HEK293 (cell line): ENCODE results near the gene SLC5A10.

Source experiments
- CTCF ChIA-PET: fragments of 350-600 bp; formaldehyde crosslinking; extraction: SDS; loops from one replicate; lab custom pipeline; 2021; ENCODE audit warnings: antibody characterized with exemption; lab: Yijun Ruan, JAX
- POLR2A ChIA-PET: fragments of 300-600 bp; formaldehyde crosslinking; extraction: SDS; loops from one replicate; lab custom pipeline; 2020; ENCODE audit warnings: antibody characterized with exemption, inconsistent platforms; lab: Yijun Ruan, JAX
- H3K27ac ChIP-seq: fragments of 200-500 bp; sonication (Bioruptor generic); 2 replicates; pipeline ENCODE4 v1.5.1; 2014; ENCODE audit warnings: low read depth, low read length, control low read depth, inconsistent platforms; ENCODE audit errors: extremely low read depth
- H3K36me3 ChIP-seq, 2 experiments: fragments of 200-500 bp in 1 of 2; sonication (Bioruptor generic) in 1 of 2; 1 replicate in 1 of 2; 2 replicates in 1 of 2; pipeline ENCODE4 v1.5.1; 2014 to 2017; ENCODE audit warnings: inconsistent platforms in 2 of 2, low read length in 2 of 2; ENCODE audit not compliant: control insufficient read depth in 2 of 2, insufficient read depth in 1 of 2
- H3K4me1 ChIP-seq: fragments of 200-500 bp; sonication (Bioruptor generic); 2 replicates; pipeline ENCODE4 v1.5.1; 2014; ENCODE audit warnings: mild to moderate bottlenecking, low read length, inconsistent platforms; ENCODE audit not compliant: control insufficient read depth, insufficient read depth
- H3K4me3 ChIP-seq: 2 replicates; pipeline ENCODE4 v1.5.1; 2011; ENCODE audit warnings: low read depth, mild to moderate bottlenecking, control low read depth, low read length, moderate library complexity
- H3K9me3 ChIP-seq: fragments of 200-500 bp; sonication (Bioruptor generic); 2 replicates; pipeline ENCODE4 v1.5.1; 2014; ENCODE audit warnings: low read depth, low read length, inconsistent platforms; ENCODE audit not compliant: control insufficient read depth, insufficient read depth
- KLF1 ChIP-seq: fragments of 450-650 bp; formaldehyde crosslinking; IDR thresholded peaks from 2 replicates; pipeline ENCODE4 v1.5.1; 2016; ENCODE audit warnings: missing biosample characterization, missing genetic modification characterization
- ZBTB21 ChIP-seq: fragments of 450-650 bp; formaldehyde crosslinking; IDR thresholded peaks from 2 replicates; pipeline ENCODE4 v1.5.1; 2017; ENCODE audit warnings: missing biosample characterization, missing genetic modification characterization
- ZFP3 ChIP-seq: fragments of 450-650 bp; formaldehyde crosslinking; IDR thresholded peaks from 2 replicates; pipeline ENCODE4 v1.5.1; 2016; ENCODE audit warnings: low read depth, missing biosample characterization, missing genetic modification characterization
- ZNF23 ChIP-seq: fragments of 450-650 bp; formaldehyde crosslinking; IDR thresholded peaks from 2 replicates; pipeline ENCODE4 v1.5.1; 2016; ENCODE audit warnings: missing biosample characterization, missing genetic modification characterization, borderline replicate concordance
- ZNF335 ChIP-seq: fragments of 450-650 bp; formaldehyde crosslinking; conservative IDR thresholded peaks from 2 replicates; pipeline ENCODE4 v1.5.1; 2016; ENCODE audit warnings: missing biosample characterization, missing genetic modification characterization
- ZNF341 ChIP-seq: fragments of 450-650 bp; formaldehyde crosslinking; IDR thresholded peaks from 2 replicates; pipeline ENCODE4; 2016; ENCODE audit warnings: low read depth, missing biosample characterization, missing genetic modification characterization
- ZNF514 ChIP-seq: fragments of 450-650 bp; formaldehyde crosslinking; IDR thresholded peaks from 2 replicates; pipeline ENCODE4 v1.5.1; 2016; ENCODE audit warnings: missing biosample characterization, missing genetic modification characterization
- ZNF530 ChIP-seq: fragments of 450-650 bp; formaldehyde crosslinking; IDR thresholded peaks from 2 replicates; pipeline ENCODE4 v1.5.1; 2016; ENCODE audit warnings: low read depth, missing biosample characterization, missing genetic modification characterization
- ZNF544 ChIP-seq: fragments of 450-650 bp; formaldehyde crosslinking; IDR thresholded peaks from 2 replicates; pipeline ENCODE4 v1.5.0; 2017; ENCODE audit warnings: missing biosample characterization, missing genetic modification characterization
- ZNF555 ChIP-seq: fragments of 450-650 bp; formaldehyde crosslinking; conservative IDR thresholded peaks from 2 replicates; pipeline ENCODE4 v1.5.1; 2017; ENCODE audit warnings: missing biosample characterization, mild to moderate bottlenecking, missing genetic modification characterization, inconsistent platforms
- ZNF561 ChIP-seq: fragments of 450-650 bp; IDR thresholded peaks from 2 replicates; pipeline ENCODE4 v1.5.1; 2018; ENCODE audit warnings: missing biosample characterization, missing genetic modification characterization, borderline replicate concordance
- ZNF624 ChIP-seq: fragments of 450-650 bp; formaldehyde crosslinking; IDR thresholded peaks from 2 replicates; pipeline ENCODE4 v1.5.1; 2017; ENCODE audit warnings: missing biosample characterization, missing genetic modification characterization
- ZNF626 ChIP-seq: fragments of 450-650 bp; sonication (Bioruptor Pico); formaldehyde crosslinking; IDR thresholded peaks from 2 replicates; pipeline ENCODE4 v1.5.1; 2018; ENCODE audit warnings: missing biosample characterization, missing genetic modification characterization, inconsistent platforms
- ZNF664 ChIP-seq: fragments of 450-650 bp; formaldehyde crosslinking; IDR thresholded peaks from 2 replicates; pipeline ENCODE4 v1.5.1; 2016; ENCODE audit warnings: missing biosample characterization, missing genetic modification characterization
- ZNF776 ChIP-seq: fragments of 450-650 bp; formaldehyde crosslinking; IDR thresholded peaks from 2 replicates; pipeline ENCODE4 v1.5.0; 2017; ENCODE audit warnings: missing biosample characterization, missing genetic modification characterization, borderline replicate concordance
- ZSCAN23 ChIP-seq: fragments of 450-650 bp; formaldehyde crosslinking; IDR thresholded peaks from 2 replicates; pipeline ENCODE4 v1.5.1; 2016; ENCODE audit warnings: missing biosample characterization, missing genetic modification characterization
- ZXDB ChIP-seq: fragments of 450-650 bp; formaldehyde crosslinking; IDR thresholded peaks from 2 replicates; pipeline ENCODE4 v1.5.1; 2016; ENCODE audit warnings: missing biosample characterization, missing genetic modification characterization
- TF ChIP-seq, protein P1 (sequence below): fragments of 450-650 bp; formaldehyde crosslinking; IDR thresholded peaks from 2 replicates; pipeline ENCODE4 v1.5.0; 2017; ENCODE audit warnings: missing biosample characterization, missing genetic modification characterization, borderline replicate concordance
- TF ChIP-seq, protein P2 (sequence below): fragments of 450-650 bp; formaldehyde crosslinking; optimal IDR thresholded peaks from 2 replicates; pipeline ENCODE3; 2016; ENCODE audit warnings: missing biosample characterization, mild to moderate bottlenecking, missing genetic modification characterization
- TF ChIP-seq, protein P3 (sequence below): fragments of 450-650 bp; formaldehyde crosslinking; IDR thresholded peaks from 2 replicates; pipeline ENCODE4 v1.5.1; 2017; ENCODE audit warnings: missing biosample characterization, mild to moderate bottlenecking, missing genetic modification characterization, moderate library complexity
- TF ChIP-seq, protein P4 (sequence below): fragments of 450-650 bp; formaldehyde crosslinking; IDR thresholded peaks from 2 replicates; pipeline ENCODE4 v1.5.1; 2016; ENCODE audit warnings: missing biosample characterization, missing genetic modification characterization
- TF ChIP-seq, protein P5 (sequence below): fragments of 450-650 bp; formaldehyde crosslinking; IDR thresholded peaks from 2 replicates; pipeline ENCODE4 v1.5.1; 2016; ENCODE audit warnings: missing biosample characterization, missing genetic modification characterization

The SLC5A10 gene

DNA sequence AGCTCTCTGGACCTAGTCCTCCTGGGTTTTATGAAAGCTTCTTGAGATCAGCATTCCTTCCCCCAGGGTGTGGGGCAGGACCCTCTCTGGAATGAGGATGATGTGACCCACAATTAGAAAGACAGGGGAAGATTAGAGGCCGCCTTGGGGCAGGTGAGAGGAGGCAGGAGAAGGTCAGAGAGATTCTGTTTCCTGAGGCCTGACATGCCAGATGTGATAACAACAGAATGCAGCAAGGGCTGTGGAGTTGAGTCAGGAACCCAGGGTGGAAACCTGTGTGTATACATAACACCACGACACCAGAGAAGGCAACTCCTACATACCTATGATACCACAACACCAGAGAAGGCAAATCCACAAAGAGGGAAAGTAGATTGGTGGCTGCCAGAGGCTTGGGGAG is 5.4 kb upstream of the SLC5A10 start (continued):
- TF ChIP-seq, protein P1, sequence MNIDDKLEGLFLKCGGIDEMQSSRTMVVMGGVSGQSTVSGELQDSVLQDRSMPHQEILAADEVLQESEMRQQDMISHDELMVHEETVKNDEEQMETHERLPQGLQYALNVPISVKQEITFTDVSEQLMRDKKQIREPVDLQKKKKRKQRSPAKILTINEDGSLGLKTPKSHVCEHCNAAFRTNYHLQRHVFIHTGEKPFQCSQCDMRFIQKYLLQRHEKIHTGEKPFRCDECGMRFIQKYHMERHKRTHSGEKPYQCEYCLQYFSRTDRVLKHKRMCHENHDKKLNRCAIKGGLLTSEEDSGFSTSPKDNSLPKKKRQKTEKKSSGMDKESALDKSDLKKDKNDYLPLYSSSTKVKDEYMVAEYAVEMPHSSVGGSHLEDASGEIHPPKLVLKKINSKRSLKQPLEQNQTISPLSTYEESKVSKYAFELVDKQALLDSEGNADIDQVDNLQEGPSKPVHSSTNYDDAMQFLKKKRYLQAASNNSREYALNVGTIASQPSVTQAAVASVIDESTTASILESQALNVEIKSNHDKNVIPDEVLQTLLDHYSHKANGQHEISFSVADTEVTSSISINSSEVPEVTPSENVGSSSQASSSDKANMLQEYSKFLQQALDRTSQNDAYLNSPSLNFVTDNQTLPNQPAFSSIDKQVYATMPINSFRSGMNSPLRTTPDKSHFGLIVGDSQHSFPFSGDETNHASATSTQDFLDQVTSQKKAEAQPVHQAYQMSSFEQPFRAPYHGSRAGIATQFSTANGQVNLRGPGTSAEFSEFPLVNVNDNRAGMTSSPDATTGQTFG (tag by site-specific recombination): no peak
- TF ChIP-seq ZNF664 (tag by site-specific recombination) (no peak), ZNF626 (tag by site-specific recombination) (no peak), ZNF561 (no peak), ZNF776 (no peak)
- TF ChIP-seq, protein P2, sequence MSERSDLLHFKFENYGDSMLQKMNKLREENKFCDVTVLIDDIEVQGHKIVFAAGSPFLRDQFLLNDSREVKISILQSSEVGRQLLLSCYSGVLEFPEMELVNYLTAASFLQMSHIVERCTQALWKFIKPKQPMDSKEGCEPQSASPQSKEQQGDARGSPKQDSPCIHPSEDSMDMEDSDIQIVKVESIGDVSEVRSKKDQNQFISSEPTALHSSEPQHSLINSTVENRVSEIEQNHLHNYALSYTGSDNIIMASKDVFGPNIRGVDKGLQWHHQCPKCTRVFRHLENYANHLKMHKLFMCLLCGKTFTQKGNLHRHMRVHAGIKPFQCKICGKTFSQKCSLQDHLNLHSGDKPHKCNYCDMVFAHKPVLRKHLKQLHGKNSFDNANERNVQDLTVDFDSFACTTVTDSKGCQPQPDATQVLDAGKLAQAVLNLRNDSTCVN: no peak
- TF ChIP-seq, protein P3, sequence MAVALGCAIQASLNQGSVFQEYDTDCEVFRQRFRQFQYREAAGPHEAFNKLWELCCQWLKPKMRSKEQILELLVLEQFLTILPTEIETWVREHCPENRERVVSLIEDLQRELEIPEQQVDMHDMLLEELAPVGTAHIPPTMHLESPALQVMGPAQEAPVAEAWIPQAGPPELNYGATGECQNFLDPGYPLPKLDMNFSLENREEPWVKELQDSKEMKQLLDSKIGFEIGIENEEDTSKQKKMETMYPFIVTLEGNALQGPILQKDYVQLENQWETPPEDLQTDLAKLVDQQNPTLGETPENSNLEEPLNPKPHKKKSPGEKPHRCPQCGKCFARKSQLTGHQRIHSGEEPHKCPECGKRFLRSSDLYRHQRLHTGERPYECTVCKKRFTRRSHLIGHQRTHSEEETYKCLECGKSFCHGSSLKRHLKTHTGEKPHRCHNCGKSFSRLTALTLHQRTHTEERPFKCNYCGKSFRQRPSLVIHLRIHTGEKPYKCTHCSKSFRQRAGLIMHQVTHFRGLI (tag by site-specific recombination): no peak

DNA sequence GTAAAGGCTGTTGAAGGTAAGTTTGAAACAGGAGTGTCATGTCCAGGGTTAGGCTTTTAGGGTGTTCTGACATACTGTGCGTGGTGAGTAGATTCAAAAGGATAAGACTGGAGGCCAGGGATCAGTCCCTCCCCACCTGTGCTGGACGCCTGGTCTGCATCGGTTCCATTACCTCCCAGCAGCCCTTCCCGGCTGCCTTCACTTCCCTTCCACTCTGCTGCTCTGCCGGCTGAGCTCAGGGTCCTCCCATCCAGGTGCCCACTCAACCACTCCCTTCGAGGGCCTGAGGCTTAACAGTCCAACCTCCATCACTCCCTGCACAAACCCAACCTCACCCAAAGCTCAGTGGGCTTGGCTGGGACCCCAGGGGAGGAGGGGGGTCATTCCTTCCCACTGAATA is 4.1 kb upstream of the SLC5A10 start:
- Histone ChIP-seq H3K9me3 (no peaks in the 10 kb centered on the region), H3K4me3 (no peak overlapping the region), H3K36me3 (no peaks in the 10 kb centered on the region), H3K4me1 (no peaks in the 10 kb centered on the region)
- ChIA-PET POLR2A (interaction anchor here (1.1 kb wide), 1 partner anchor 9 kb away, joined by 4 read pairs; no protein-coding TSS in a partner anchor), CTCF (interaction anchor here (1.0 to 3.5 kb wide), 2 partner anchors 10 to 13 kb away, joined by 4 to 25 read pairs; no protein-coding TSS in a partner anchor)
- TF ChIP-seq, protein P4, sequence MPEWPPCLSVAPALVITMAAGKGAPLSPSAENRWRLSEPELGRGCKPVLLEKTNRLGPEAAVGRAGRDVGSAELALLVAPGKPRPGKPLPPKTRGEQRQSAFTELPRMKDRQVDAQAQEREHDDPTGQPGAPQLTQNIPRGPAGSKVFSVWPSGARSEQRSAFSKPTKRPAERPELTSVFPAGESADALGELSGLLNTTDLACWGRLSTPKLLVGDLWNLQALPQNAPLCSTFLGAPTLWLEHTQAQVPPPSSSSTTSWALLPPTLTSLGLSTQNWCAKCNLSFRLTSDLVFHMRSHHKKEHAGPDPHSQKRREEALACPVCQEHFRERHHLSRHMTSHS (tag by site-specific recombination): no peak
- TF ChIP-seq, protein P5, sequence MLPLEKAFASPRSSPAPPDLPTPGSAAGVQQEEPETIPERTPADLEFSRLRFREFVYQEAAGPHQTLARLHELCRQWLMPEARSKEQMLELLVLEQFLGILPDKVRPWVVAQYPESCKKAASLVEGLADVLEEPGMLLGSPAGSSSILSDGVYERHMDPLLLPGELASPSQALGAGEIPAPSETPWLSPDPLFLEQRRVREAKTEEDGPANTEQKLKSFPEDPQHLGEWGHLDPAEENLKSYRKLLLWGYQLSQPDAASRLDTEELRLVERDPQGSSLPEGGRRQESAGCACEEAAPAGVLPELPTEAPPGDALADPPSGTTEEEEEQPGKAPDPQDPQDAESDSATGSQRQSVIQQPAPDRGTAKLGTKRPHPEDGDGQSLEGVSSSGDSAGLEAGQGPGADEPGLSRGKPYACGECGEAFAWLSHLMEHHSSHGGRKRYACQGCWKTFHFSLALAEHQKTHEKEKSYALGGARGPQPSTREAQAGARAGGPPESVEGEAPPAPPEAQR (tag by site-specific recombination): no peak
- TF ChIP-seq ZNF530 (no peak), ZNF555 (tag by site-specific recombination) (no peak), ZNF23 (tag by site-specific recombination) (no peak), ZSCAN23 (tag by site-specific recombination) (no peak), ZBTB21 (tag by site-specific recombination) (no peak), ZNF335 (no peak), ZNF624 (tag by site-specific recombination) (no peak), ZNF341 (tag by site-specific recombination) (no peak), ZNF514 (tag by site-specific recombination) (no peak), KLF1 (no peak), ZFP3 (tag by site-specific recombination) (no peak), ZXDB (tag by site-specific recombination) (no peak), ZNF544 (no peak)
- TF ChIP-seq, all 188 proteins: peak for 0
- no peak overlapping the region for H3K27ac ChIP-seq
